Parathyroid adenoma (tissue), 2 donors: ENCODE measurements around the gene PEX5L.
"Not testable (repeated sequence)": the region's sequence is repeated elsewhere in the genome, so short reads cannot be mapped to it uniquely, and the experiment has no call there.

ENCODE experiments used
- H2AFZ ChIP-seq: fragments of 300-600 bp; sonication (generic); one replicate; pipeline ENCODE4 v1.7.0; 2017; ENCODE audit warnings: antibody characterized with exemption, mild to moderate bottlenecking
- H3K27ac ChIP-seq: fragments of 300-600 bp; sonication (generic); one replicate; pipeline ENCODE4 v1.7.0; 2017
- H3K27me3 ChIP-seq: fragments of 300-600 bp; sonication (generic); one replicate; pipeline ENCODE4 v1.7.0; 2017; ENCODE audit warnings: low read length; ENCODE audit not compliant: control insufficient read depth, insufficient read depth
- H3K36me3 ChIP-seq: fragments of 300-600 bp; sonication (generic); one replicate; pipeline ENCODE4 v1.7.0; 2017; ENCODE audit warnings: low read length; ENCODE audit not compliant: control insufficient read depth, insufficient read depth
- H3K4me1 ChIP-seq: fragments of 300-600 bp; sonication (generic); one replicate; pipeline ENCODE4 v1.7.0; 2017; ENCODE audit warnings: control low read depth
- H3K4me2 ChIP-seq: fragments of 300-600 bp; sonication (generic); one replicate; pipeline ENCODE4 v1.7.0; 2017; ENCODE audit warnings: low read length
- H3K4me3 ChIP-seq: fragments of 300-600 bp; sonication (generic); one replicate; pipeline ENCODE4 v1.7.0; 2017; ENCODE audit warnings: low read depth, low read length
- H3K79me2 ChIP-seq: fragments of 300-600 bp; sonication (generic); one replicate; pipeline ENCODE4 v1.7.0; 2017; ENCODE audit warnings: control low read depth
- H3K9ac ChIP-seq: fragments of 300-600 bp; sonication (generic); one replicate; pipeline ENCODE4 v1.7.0; 2017; ENCODE audit warnings: mild to moderate bottlenecking
- H3K9me3 ChIP-seq: fragments of 300-600 bp; sonication (generic); one replicate; pipeline ENCODE4 v1.7.0; 2017; ENCODE audit warnings: low read length; ENCODE audit not compliant: control insufficient read depth
- CTCF ChIP-seq: fragments of 300-600 bp; sonication (generic); IDR thresholded peaks from one replicate; pipeline ENCODE4 v1.7.0; 2017; ENCODE audit warnings: antibody characterized with exemption, mild to moderate bottlenecking
- donor health status: primary hyperparathyroidism.

The PEX5L gene

GRCh38 chr3:180063783-180064182, 27.0 kb upstream of the PEX5L start:
- Histone ChIP-seq H3K9me3 (no peaks in the 10 kb centered on the region), H3K36me3 (no peaks in the 10 kb centered on the region), H3K9ac (no peak overlapping the region), H3K79me2 (no peaks in the 10 kb centered on the region), H3K27ac (no peak overlapping the region), H2AFZ (no peak overlapping the region), H3K4me2 (no peak overlapping the region), H3K4me1 (no peaks in the 10 kb centered on the region), H3K4me3 (no peak overlapping the region), H3K27me3 (no peaks in the 10 kb centered on the region)
- peak; percentile 11 for TF ChIP-seq CTCF

- H2AFZ ChIP-seq = no peak overlapping the region
- no peak overlapping the region for H3K4me2 ChIP-seq
- H3K9me3 ChIP-seq = no peaks in the 10 kb centered on the region
- no peak for TF ChIP-seq CTCF
- no peak overlapping the region for H3K4me3 ChIP-seq
- H3K4me1 ChIP-seq = no peaks in the 10 kb centered on the region
- H3K27me3 ChIP-seq = no peaks in the 10 kb centered on the region
- H3K36me3 ChIP-seq = no peaks in the 10 kb centered on the region
- no peak overlapping the region for H3K27ac ChIP-seq
- no peak overlapping the region for H3K9ac ChIP-seq
- H3K79me2 ChIP-seq = no peaks in the 10 kb centered on the region
These were observed 26.0 kb upstream of the PEX5L start for GRCh38 chr3:180062771-180063170.

DNA sequence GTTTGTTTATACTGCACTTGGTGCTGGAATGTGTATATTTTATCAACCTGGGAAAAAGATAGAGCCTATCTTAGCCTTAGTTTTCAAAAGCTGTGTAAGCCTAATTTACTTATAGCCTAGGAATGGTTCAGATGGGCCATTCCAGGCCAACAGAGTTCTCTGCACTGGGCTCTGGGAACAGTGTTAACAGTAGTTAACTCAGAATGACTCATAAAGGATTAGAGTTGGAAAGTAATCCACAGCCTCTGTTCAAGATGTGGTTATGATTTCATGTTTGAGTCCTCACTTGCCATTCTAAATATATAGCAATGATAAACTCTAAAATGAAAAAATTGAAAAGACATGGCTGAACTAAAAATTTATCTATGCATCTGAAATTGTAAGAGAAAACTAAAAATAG, 22.6 kb upstream of the PEX5L start:
- Histone ChIP-seq H3K4me2 (no peak overlapping the region), H3K9me3 (no peaks in the 10 kb centered on the region), H3K79me2 (no peaks in the 10 kb centered on the region), H3K36me3 (no peaks in the 10 kb centered on the region), H3K9ac (no peak overlapping the region), H2AFZ (no peak overlapping the region), H3K4me3 (no peak overlapping the region), H3K4me1 (no peaks in the 10 kb centered on the region), H3K27me3 (no peaks in the 10 kb centered on the region), H3K27ac (no peak overlapping the region)
- TF ChIP-seq CTCF = no peak

DNA sequence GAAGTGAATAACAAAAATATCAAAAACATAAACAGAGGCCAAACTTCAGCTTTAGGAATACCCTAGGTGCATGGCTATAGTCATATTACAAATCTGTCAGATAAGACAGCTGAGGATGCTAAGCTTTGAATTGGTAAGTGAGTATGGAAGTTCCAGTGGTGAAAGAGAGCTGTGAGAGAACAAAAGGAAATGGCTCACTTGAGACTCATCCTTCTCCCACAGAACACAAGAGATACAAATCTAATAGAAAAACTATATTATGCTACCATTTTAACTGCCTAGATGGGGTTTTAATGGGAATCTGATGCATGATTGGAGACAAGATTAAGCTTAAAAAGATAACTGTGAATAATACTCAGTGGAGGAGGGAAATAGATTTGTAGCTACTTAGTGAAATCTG, 21.5 kb upstream of the PEX5L start:
- H3K79me2 ChIP-seq = no peaks in the 10 kb centered on the region
- no peak overlapping the region for H3K27ac ChIP-seq
- no peak for TF ChIP-seq CTCF
- H3K4me3 ChIP-seq = no peak overlapping the region
- no peak overlapping the region for H2AFZ ChIP-seq
- H3K9me3 ChIP-seq = no peaks in the 10 kb centered on the region
- no peaks in the 10 kb centered on the region for H3K4me1 ChIP-seq
- H3K36me3 ChIP-seq = no peaks in the 10 kb centered on the region
- no peaks in the 10 kb centered on the region for H3K27me3 ChIP-seq
- H3K9ac ChIP-seq = no peak overlapping the region
- H3K4me2 ChIP-seq = no peak overlapping the region

- H3K4me3 ChIP-seq, H3K9ac ChIP-seq, H3K9me3 ChIP-seq, H3K27me3 ChIP-seq, H3K27ac ChIP-seq, H3K79me2 ChIP-seq, H3K36me3 ChIP-seq, H3K4me2 ChIP-seq, H3K4me1 ChIP-seq: not testable (repeated sequence)
- H2AFZ ChIP-seq = peak overlapping the region; percentile 39
These were observed 18.9 kb upstream of the PEX5L start for GRCh38 chr3:180055656-180056055.
